Aorta (tissue), 5 donors: ENCODE measurements around the gene CCNYL1. TPM values are rescaled to one million over a fixed set of nuclear protein-coding genes. Genes with fewer than 3 reads are reported as not detected.

Source experiments
- ATAC-seq: fragments of 200-7000 bp; cut with Tn5 transposase; one replicate; pipeline ENCODE4 v1.9.1; 2022; ENCODE audit warnings: moderate library complexity; ENCODE audit not compliant: low FRiP score
- DNase-seq, 2 donors: peaks; one replicate each; pipeline ENCODE4 v3.0.0-alpha.2; 2020
- H3K27ac ChIP-seq, 2 donors: one replicate each; pipeline ENCODE4 v1.5.1; 2013; ENCODE audit warnings: low read length in 2 of 2, mild to moderate bottlenecking in 2 of 2, moderate library complexity in 2 of 2, control low read depth in 1 of 2, inconsistent platforms in 1 of 2, low read depth in 1 of 2
- H3K27me3 ChIP-seq, 2 donors: one replicate each; pipeline ENCODE4 v1.6.1; 2013; ENCODE audit warnings: control low read depth in 1 of 2, low read length in 1 of 2, mild to moderate bottlenecking in 1 of 2, moderate library complexity in 1 of 2; ENCODE audit not compliant: insufficient read depth in 2 of 2, control insufficient read depth in 1 of 2
- H3K36me3 ChIP-seq, 2 donors: one replicate each; pipeline ENCODE4 v1.6.1; 2013; ENCODE audit warnings: control low read depth in 1 of 2, low read length in 1 of 2, mild to moderate bottlenecking in 1 of 2; ENCODE audit not compliant: insufficient read depth in 2 of 2, control insufficient read depth in 1 of 2
- H3K4me1 ChIP-seq, 2 donors: one replicate each; pipeline ENCODE4 v1.6.1; 2013; ENCODE audit warnings: low read length in 2 of 2, control low read depth in 1 of 2, mild to moderate bottlenecking in 1 of 2, moderate library complexity in 1 of 2; ENCODE audit not compliant: insufficient read depth in 2 of 2, control insufficient read depth in 1 of 2
- H3K4me3 ChIP-seq, 2 donors: one replicate each; pipeline ENCODE4 v1.5.1; 2013; ENCODE audit warnings: low read length in 2 of 2, control low read depth in 1 of 2, mild to moderate bottlenecking in 1 of 2
- H3K9me3 ChIP-seq: one replicate; pipeline ENCODE4 v1.6.1; 2013; ENCODE audit warnings: mild to moderate bottlenecking, low read length; ENCODE audit not compliant: control insufficient read depth
- WGBS, 2 donors: extraction: QIAGEN DNeasy Blood & Tissue Kit; methylation state at CpG; one replicate each; pipeline ENCODE4 v1.1.7; 2013; 5-methylcytosine and 5-hydroxymethylcytosine counted together
- intact Hi-C, 2 donors: fragments of 100-400 bp; cut with DNase I; formaldehyde crosslinking; loops; one replicate each; pipeline versions ENCODE4 v1.14.2 to v1.15.0; 2022
- long read RNA-seq, 2 donors: library from polyadenylated mRNA; unstranded; transcript quantifications; one replicate each; pipeline ENCODE4 v2.0.0, GENCODE V29; 2020 to 2021
- polyA plus RNA-seq, 2 donors: library from polyadenylated mRNA; stranded (reverse); fragments of 200-250 nt; gene quantifications; one replicate each; pipeline ENCODE4 v1.2.3, GENCODE V29; 2013
- total RNA-seq, 2 donors: library from RNA; stranded (reverse); fragmentation: NEBNext Ultra II Directional; extraction: Animal tissue kit (Norgen Biotek cat#: 25700); gene quantifications; one replicate each; pipeline ENCODE4 v1.2.1, GENCODE V29; 2021
- donor health status: healthy with polysubstance abuse.
- donor health status: Bipolar disorder and iron deficiency.
- donor health status: DM: no; HTN: no; CAD: no.
- donor health status: DM: no; HTN: no; CAD: no.
- donor health status: DM: yes; HTN: yes; CAD: no.

Gene CCNYL1
- total RNA-seq (10 to 100 TPM; 22.4 to 37.1 TPM), polyA plus RNA-seq (10 to 100 TPM in 1 of 2 donors, 1 to 10 TPM in 1; 10.0 to 19.4 TPM)
- long read RNA-seq, donor 1, partial matches to known transcripts: 3 of 9 reads
- long read RNA-seq, donor 1, other reads (novel, unspliced or antisense): 3 of 9 reads
- long read RNA-seq, donor 2, partial matches to known transcripts: 2 of 11 reads
- long read RNA-seq, donor 2, other reads (novel, unspliced or antisense): 6 of 11 reads

- H3K27me3 ChIP-seq: no peaks in the 10 kb centered on the region
- H3K27ac ChIP-seq: peak within 1 kb of the TSS; percentile 88 to 90
- no peaks in the 10 kb centered on the region for H3K36me3 ChIP-seq
- WGBS, 2 donors: 0 to 1% methylated on average over 57 to 60 of the region's 60 CpGs
- H3K9me3 ChIP-seq: no peaks in the 10 kb centered on the region
- H3K4me1 ChIP-seq: no peaks in the 10 kb centered on the region
- peak within 1 kb of the TSS; percentile 57 to 81 for H3K4me3 ChIP-seq
- DNase-seq (peak; percentile 100), ATAC-seq (peak; percentile 100)
- intact Hi-C loops: loop anchor here (2.0 to 10.0 kb wide), 2 partner anchors 86 to 206 kb away; partner anchors contain the start of gene METTL21A (in 2 of the 2)
Observed at GRCh38 chr2:207710814-207711740, at the start of gene CCNYL1. TSS of gene CCNYL1 (plus strand) at chr2:207711640. CDS start at chr2:207711897, 257 bp downstream.

GRCh38 chr2:207662203-207662602 lies 49.2 kb upstream of the CCNYL1 start:
- 80 to 89% methylated on average over 2 of the region's 2 CpGs for WGBS, 2 donors
- Histone ChIP-seq H3K9me3 (no peaks in the 10 kb centered on the region), H3K36me3 (no peaks in the 10 kb centered on the region), H3K27me3 (no peaks in the 10 kb centered on the region), H3K4me3 (no peak overlapping the region), H3K4me1 (no peaks in the 10 kb centered on the region), H3K27ac (no peak overlapping the region)
- DNase-seq (no peak), ATAC-seq (no peak)
- intact Hi-C loops: no loop called here

GRCh38 chr2:207663870-207664545 lies 47.4 kb upstream of the CCNYL1 start:
- ATAC-seq (no peak), DNase-seq (no peak)
- 44 to 46% methylated on average over 5 of the region's 5 CpGs for WGBS, 2 donors
- H3K36me3 ChIP-seq: no peaks in the 10 kb centered on the region
- no peak overlapping the region for H3K4me3 ChIP-seq
- H3K4me1 ChIP-seq: no peaks in the 10 kb centered on the region
- no peak overlapping the region for H3K27ac ChIP-seq
- no peaks in the 10 kb centered on the region for H3K9me3 ChIP-seq
- no peaks in the 10 kb centered on the region for H3K27me3 ChIP-seq
- intact Hi-C loops: no loop called here

GRCh38 chr2:207670887-207671286 lies 40.6 kb upstream of the CCNYL1 start:
- intact Hi-C loops: no loop called here
- DNase-seq: no peak
- Histone ChIP-seq H3K27me3 (no peaks in the 10 kb centered on the region), H3K4me3 (no peak overlapping the region), H3K4me1 (no peaks in the 10 kb centered on the region), H3K9me3 (no peaks in the 10 kb centered on the region), H3K36me3 (no peaks in the 10 kb centered on the region), H3K27ac (no peak overlapping the region)
- 66 to 71% methylated on average over 6 of the region's 6 CpGs for WGBS, 2 donors
- no peak for ATAC-seq

- Histone ChIP-seq H3K9me3 (no peaks in the 10 kb centered on the region), H3K4me3 (no peak overlapping the region), H3K36me3 (no peaks in the 10 kb centered on the region), H3K4me1 (no peaks in the 10 kb centered on the region), H3K27me3 (no peaks in the 10 kb centered on the region), H3K27ac (no peak overlapping the region)
- DNase-seq: no peak
- intact Hi-C loops: no loop called here
- 48 to 68% methylated on average over 2 of the region's 2 CpGs for WGBS, 2 donors
- ATAC-seq: no peak
Observed at GRCh38 chr2:207673431-207673830, 38.0 kb upstream of the CCNYL1 start.

GRCh38 chr2:207674266-207674774 lies 37.1 kb upstream of the CCNYL1 start:
- H3K27ac ChIP-seq: no peak overlapping the region
- H3K27me3 ChIP-seq: no peaks in the 10 kb centered on the region
- ATAC-seq: no peak

GRCh38 chr2:207674826-207675225 lies 36.6 kb upstream of the CCNYL1 start:
- DNase-seq: no peak
- WGBS, 2 donors: 83 to 87% methylated on average over 2 of the region's 2 CpGs
- ATAC-seq: no peak

More at GRCh38 chr2:207674266-207674774, 37.1 kb upstream of the CCNYL1 start:
- H3K4me3 ChIP-seq: no peak overlapping the region
- intact Hi-C loops: no loop called here
- no peaks in the 10 kb centered on the region for H3K36me3 ChIP-seq
- no peak for DNase-seq
- H3K9me3 ChIP-seq: no peaks in the 10 kb centered on the region
- no peaks in the 10 kb centered on the region for H3K4me1 ChIP-seq

GRCh38 chr2:207676827-207677354 lies 34.5 kb upstream of the CCNYL1 start:
- WGBS, 2 donors: 6 to 8% methylated on average over 5 of the region's 5 CpGs
- intact Hi-C loops: no loop called here
- no peak overlapping the region for H3K27ac ChIP-seq
- H3K9me3 ChIP-seq: no peaks in the 10 kb centered on the region
- no peaks in the 10 kb centered on the region for H3K4me1 ChIP-seq
- no peaks in the 10 kb centered on the region for H3K36me3 ChIP-seq
- no peak for DNase-seq
- no peaks in the 10 kb centered on the region for H3K27me3 ChIP-seq
- no peak for ATAC-seq
- H3K4me3 ChIP-seq: no peak overlapping the region

More at GRCh38 chr2:207674826-207675225, 36.6 kb upstream of the CCNYL1 start:
- Histone ChIP-seq H3K4me1 (no peaks in the 10 kb centered on the region), H3K4me3 (no peak overlapping the region), H3K36me3 (no peaks in the 10 kb centered on the region), H3K27ac (no peak overlapping the region), H3K27me3 (no peaks in the 10 kb centered on the region), H3K9me3 (no peaks in the 10 kb centered on the region)
- intact Hi-C loops: no loop called here
